HAP-1 (cell line): ENCODE results near the gene ALK.

Experiments used
- DNase-seq, 2 experiments: peaks; one replicate each; pipeline ENCODE4 v3.0.0-alpha.2; 2016 to 2020; ENCODE audit warnings: low spot score in 2 of 2
- H3K27me3 ChIP-seq: fragments of 250-450 bp; sonication (Bioruptor Pico); 2 replicates; pipeline ENCODE4 v1.5.1; 2020; ENCODE audit warnings: low read depth, mild to moderate bottlenecking, moderate library complexity
- H3K36me3 ChIP-seq: fragments of 250-450 bp; sonication (Bioruptor Pico); replicated peaks from 2 replicates; pipeline ENCODE4 v1.5.1; 2020; ENCODE audit warnings: mild to moderate bottlenecking
- H3K4me1 ChIP-seq: fragments of 250-450 bp; sonication (Bioruptor Pico); 2 replicates; pipeline ENCODE4 v1.5.1; 2020; ENCODE audit warnings: mild to moderate bottlenecking
- H3K4me3 ChIP-seq: fragments of 250-450 bp; sonication (Bioruptor Pico); 2 replicates; pipeline ENCODE4 v1.5.1; 2020; ENCODE audit warnings: mild to moderate bottlenecking, moderate library complexity
- H3K9me3 ChIP-seq: fragments of 250-450 bp; sonication (Bioruptor Pico); 2 replicates; pipeline ENCODE4 v1.5.1; 2020; ENCODE audit warnings: mild to moderate bottlenecking, moderate library complexity
- in situ Hi-C: fragments of 300-500 bp; cut with MboI; formaldehyde crosslinking; loops from 3 replicates; pipeline ENCODE4 v1.14.3; 2020; ENCODE audit warnings: low sequenced_read_pairs, inconsistent platforms, mixed read lengths

ALK gene

DNA sequence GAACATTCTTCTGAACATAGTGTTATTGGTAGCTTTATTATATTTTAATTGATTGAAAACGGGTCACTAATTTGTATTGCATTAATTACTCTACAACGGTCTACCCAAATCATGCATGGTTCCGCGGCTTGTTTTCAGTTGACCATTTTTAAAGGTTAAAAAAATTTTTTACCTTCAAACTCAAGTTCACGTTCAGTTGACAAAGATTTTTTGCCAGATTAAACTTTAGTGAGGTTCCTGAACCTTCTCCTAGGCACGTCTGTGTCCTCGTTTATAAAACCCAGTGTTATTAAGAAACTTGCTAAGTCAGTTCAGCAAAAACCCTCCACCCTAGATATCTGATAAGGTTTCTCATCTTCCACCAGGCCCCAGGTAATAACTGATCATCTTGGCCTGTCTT lies 331.2 kb downstream of the ALK start:
- Histone ChIP-seq H3K9me3 (no peaks in the 10 kb centered on the region), H3K4me3 (no peak overlapping the region), H3K36me3 (no peaks in the 10 kb centered on the region), H3K4me1 (no peaks in the 10 kb centered on the region), H3K27me3 (no peaks in the 10 kb centered on the region)
- in situ Hi-C loops, result no loop called here
- no peak for DNase-seq

GRCh38 chr2:29589440-29590103 lies 331.8 kb downstream of the ALK start:
- no peak for DNase-seq
- in situ Hi-C loops, result no loop called here
- no peaks in the 10 kb centered on the region for H3K4me1 ChIP-seq
- no peaks in the 10 kb centered on the region for H3K36me3 ChIP-seq
- no peaks in the 10 kb centered on the region for H3K27me3 ChIP-seq
- no peak overlapping the region for H3K4me3 ChIP-seq
- H3K9me3 ChIP-seq, result no peaks in the 10 kb centered on the region

- Histone ChIP-seq H3K4me3 (no peak overlapping the region), H3K9me3 (no peaks in the 10 kb centered on the region), H3K27me3 (no peaks in the 10 kb centered on the region), H3K36me3 (no peaks in the 10 kb centered on the region), H3K4me1 (no peaks in the 10 kb centered on the region)
- in situ Hi-C loops, result no loop called here
- no peak for DNase-seq
Observed at GRCh38 chr2:29587402-29588190, 333.8 kb downstream of the ALK start.

DNA sequence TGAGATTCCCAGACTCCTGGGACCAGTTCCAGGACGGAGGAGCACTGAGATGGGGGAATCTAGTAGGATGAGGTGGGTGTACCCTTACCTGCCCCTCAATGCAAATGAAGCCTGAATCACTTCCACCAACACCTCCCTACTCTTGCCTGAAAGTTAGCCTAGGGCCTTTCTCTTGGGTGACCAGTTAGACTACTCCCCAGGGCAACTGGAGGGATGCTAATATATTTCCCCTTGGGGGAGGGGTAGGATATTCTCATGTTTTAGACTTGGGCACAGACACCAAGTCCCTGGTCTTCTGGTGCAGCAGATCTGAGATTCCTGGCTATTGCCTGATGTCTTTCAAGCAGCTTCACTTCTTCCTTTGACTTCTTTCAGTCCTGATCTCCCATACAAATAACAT lies 334.5 kb downstream of the ALK start:
- Histone ChIP-seq H3K4me1 (no peaks in the 10 kb centered on the region), H3K4me3 (no peak overlapping the region), H3K36me3 (no peaks in the 10 kb centered on the region), H3K27me3 (no peaks in the 10 kb centered on the region), H3K9me3 (no peaks in the 10 kb centered on the region)
- no peak for DNase-seq
- in situ Hi-C loops, result no loop called here

- DNase-seq, result no peak
- no peaks in the 10 kb centered on the region for H3K4me1 ChIP-seq
- H3K27me3 ChIP-seq, result no peaks in the 10 kb centered on the region
- no peaks in the 10 kb centered on the region for H3K9me3 ChIP-seq
- H3K4me3 ChIP-seq, result no peak overlapping the region
- in situ Hi-C loops, result no loop called here
- H3K36me3 ChIP-seq, result no peaks in the 10 kb centered on the region
Observed at GRCh38 chr2:29583548-29584156, 337.7 kb downstream of the ALK start.

DNA sequence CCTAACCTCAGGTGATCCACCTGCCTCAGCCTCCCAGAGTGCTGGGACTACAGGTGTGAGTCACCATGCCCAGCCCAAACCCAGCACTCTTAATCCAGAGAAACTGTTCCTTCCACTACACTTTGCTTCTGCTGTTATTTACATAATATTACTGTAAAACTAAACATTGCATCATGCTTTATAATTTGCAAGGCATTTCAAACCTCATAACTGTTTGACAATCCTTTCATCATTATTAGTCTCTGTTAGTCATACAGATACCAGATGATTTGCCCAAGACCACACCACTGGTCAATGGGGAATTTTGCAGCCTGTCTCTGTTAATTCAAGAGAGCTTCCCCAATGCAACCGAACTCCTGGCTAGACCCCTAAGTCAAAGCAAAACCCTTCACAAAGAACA lies 338.3 kb downstream of the ALK start:
- H3K4me1 ChIP-seq, result no peaks in the 10 kb centered on the region
- no peak for DNase-seq
- in situ Hi-C loops, result no loop called here

DNA sequence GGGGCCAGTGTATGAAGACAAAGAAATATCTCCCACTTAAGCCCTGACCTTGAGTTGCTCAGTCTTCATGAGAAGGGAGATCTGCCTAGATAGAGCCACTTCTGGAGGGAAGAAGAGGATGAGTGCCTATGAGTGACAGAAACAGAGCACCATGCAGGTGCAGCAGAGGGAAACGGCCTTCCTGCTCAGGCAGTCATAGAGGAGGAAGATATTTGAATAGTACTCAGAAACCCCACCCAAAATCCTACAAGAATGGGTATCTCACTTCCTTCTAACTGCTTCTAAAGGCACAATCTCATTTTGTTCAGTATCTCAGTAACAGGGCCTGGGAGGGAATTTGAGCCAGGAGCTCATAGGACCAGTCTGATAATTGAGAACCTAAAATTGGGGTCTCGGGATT lies 339.3 kb downstream of the ALK start:
- in situ Hi-C loops, result no loop called here
- DNase-seq, result no peak
- Histone ChIP-seq H3K4me1 (no peaks in the 10 kb centered on the region), H3K27me3 (no peaks in the 10 kb centered on the region), H3K36me3 (no peaks in the 10 kb centered on the region), H3K4me3 (no peak overlapping the region), H3K9me3 (no peaks in the 10 kb centered on the region)

More for the DNA sequence above, 338.3 kb downstream of the ALK start:
- Histone ChIP-seq H3K36me3 (no peaks in the 10 kb centered on the region), H3K27me3 (no peaks in the 10 kb centered on the region), H3K4me3 (no peak overlapping the region), H3K9me3 (no peaks in the 10 kb centered on the region)

- in situ Hi-C loops, result no loop called here
- no peak overlapping the region for H3K4me3 ChIP-seq
- H3K9me3 ChIP-seq, result no peaks in the 10 kb centered on the region
- DNase-seq, result no peak
- H3K4me1 ChIP-seq, result no peaks in the 10 kb centered on the region
- no peaks in the 10 kb centered on the region for H3K27me3 ChIP-seq
- H3K36me3 ChIP-seq, result no peaks in the 10 kb centered on the region
Observed at GRCh38 chr2:29580223-29580622, 341.2 kb downstream of the ALK start.

DNA sequence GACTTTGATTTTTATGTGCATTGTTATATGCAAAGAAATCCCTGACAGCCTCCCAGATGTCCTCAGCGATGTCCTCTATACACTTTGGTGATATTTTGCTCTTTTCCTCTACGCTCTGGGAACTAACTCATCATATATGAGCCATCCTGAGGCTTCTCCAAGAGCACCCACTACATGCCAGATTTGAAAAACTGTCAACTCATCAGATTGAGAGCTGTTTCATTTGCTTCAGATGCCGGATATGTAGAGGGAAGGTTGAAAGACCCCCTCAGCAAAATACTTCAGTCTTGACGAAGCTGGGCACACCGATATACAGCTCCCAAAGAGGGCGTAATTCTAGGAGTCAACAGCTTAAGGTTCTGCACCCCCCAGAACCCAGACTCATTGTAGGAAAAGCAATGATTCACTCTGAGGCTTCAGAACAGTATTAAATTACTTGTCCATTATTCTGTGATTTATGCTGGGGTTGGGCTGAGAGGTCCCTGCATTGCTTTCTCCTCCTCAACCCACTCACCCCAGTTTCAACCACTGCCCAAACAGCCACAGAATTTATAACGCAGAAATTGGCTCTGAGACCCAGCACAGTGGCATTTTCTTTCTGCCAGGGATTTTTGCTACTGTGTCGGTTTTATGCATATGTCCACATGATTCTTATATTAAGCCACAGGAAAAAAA lies 341.8 kb downstream of the ALK start:
- in situ Hi-C loops, result no loop called here
- DNase-seq, result no peak
- Histone ChIP-seq H3K36me3 (no peaks in the 10 kb centered on the region), H3K27me3 (no peaks in the 10 kb centered on the region), H3K4me3 (no peak overlapping the region), H3K4me1 (no peaks in the 10 kb centered on the region), H3K9me3 (no peaks in the 10 kb centered on the region)

GRCh38 chr2:29578084-29578598 lies 343.2 kb downstream of the ALK start:
- in situ Hi-C loops, result no loop called here
- no peaks in the 10 kb centered on the region for H3K36me3 ChIP-seq

GRCh38 chr2:29576231-29576630 lies 345.2 kb downstream of the ALK start:
- no peak for DNase-seq
- H3K4me3 ChIP-seq, result no peak overlapping the region
- no peaks in the 10 kb centered on the region for H3K27me3 ChIP-seq
- H3K9me3 ChIP-seq, result no peaks in the 10 kb centered on the region
- H3K36me3 ChIP-seq, result no peaks in the 10 kb centered on the region
- H3K4me1 ChIP-seq, result no peaks in the 10 kb centered on the region
- in situ Hi-C loops, result no loop called here

More at GRCh38 chr2:29578084-29578598, 343.2 kb downstream of the ALK start:
- Histone ChIP-seq H3K9me3 (no peaks in the 10 kb centered on the region), H3K4me1 (no peaks in the 10 kb centered on the region), H3K27me3 (no peaks in the 10 kb centered on the region), H3K4me3 (no peak overlapping the region)
- no peak for DNase-seq

DNA sequence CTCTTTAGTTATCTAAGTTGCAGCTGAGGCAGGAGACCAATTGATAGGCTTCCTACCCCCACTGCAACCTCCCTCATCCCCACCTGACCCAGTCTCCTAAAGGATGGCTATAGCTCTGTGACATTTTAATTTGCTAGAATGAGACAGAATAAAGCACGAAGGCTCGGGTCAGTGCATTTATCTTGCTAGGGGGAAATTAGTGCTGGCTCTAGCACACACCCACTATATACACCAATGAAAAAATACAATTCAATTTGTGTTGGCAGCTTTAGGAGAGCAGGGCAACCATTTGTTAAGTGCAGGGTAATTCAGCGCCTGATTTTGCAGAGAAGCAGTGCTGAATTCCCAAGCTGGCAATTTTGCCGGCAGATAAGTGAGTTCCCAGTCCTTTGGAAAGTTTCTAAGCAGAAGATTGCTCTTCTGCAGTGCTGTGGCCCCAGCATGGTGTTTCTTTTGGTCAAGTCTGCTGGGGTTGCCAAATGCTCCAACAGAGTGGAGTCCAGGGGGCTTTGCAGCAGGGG lies 346.0 kb downstream of the ALK start:
- H3K9me3 ChIP-seq, result no peaks in the 10 kb centered on the region
- no peaks in the 10 kb centered on the region for H3K4me1 ChIP-seq
- no peaks in the 10 kb centered on the region for H3K27me3 ChIP-seq
- no peaks in the 10 kb centered on the region for H3K36me3 ChIP-seq
- no peak overlapping the region for H3K4me3 ChIP-seq
- in situ Hi-C loops, result no loop called here
- no peak for DNase-seq

DNA sequence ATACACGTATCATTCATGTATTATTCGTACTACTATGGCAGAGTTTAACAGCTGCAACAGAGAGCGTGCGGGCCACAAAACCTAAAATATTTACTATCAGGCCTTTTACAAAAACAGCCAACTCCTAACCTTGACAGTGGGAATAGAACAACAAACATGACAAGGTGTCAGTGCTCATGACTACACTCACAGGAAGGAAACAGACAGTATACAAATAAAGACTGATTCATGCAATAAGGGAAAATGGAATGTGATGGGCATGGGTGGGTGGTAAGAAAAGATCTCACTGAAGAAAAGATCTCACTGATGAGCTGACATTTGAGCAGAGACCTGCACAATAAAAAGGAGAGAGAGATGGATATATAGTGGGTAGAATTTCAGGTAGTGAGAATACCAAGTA lies 347.8 kb downstream of the ALK start:
- Histone ChIP-seq H3K9me3 (no peaks in the 10 kb centered on the region), H3K36me3 (no peaks in the 10 kb centered on the region), H3K4me3 (no peak overlapping the region), H3K4me1 (no peaks in the 10 kb centered on the region), H3K27me3 (no peaks in the 10 kb centered on the region)
- no peak for DNase-seq
- in situ Hi-C loops, result no loop called here
